Liver (tissue), 3 donors: Measurements from ENCODE around the gene C1QTNF7.

Experiments
- ATF3 ChIP-seq: IDR thresholded peaks from 2 replicates; pipeline ENCODE4 v1.6.1; 2016; ENCODE audit warnings: antibody characterized with exemption
- CTCF ChIP-seq: fragments of 150-350 bp; IDR thresholded peaks from 2 replicates; pipeline ENCODE4 v1.5.1; 2017; ENCODE audit warnings: improper control_type of control experiment, low read depth, low read length; ENCODE audit not compliant: missing input control
- EGR1 ChIP-seq, 2 donors: IDR thresholded peaks; 2 replicates each; pipeline ENCODE4 v1.6.1; 2016 to 2018; ENCODE audit warnings: antibody characterized with exemption in 2 of 2, low read depth in 2 of 2
- FOXA1 ChIP-seq: IDR thresholded peaks from 2 replicates; pipeline ENCODE4 v1.6.1; 2016; ENCODE audit warnings: antibody characterized with exemption
- HNF4G ChIP-seq: IDR thresholded peaks from 2 replicates; pipeline ENCODE4 v1.6.1; 2016; ENCODE audit warnings: antibody characterized with exemption
- JUND ChIP-seq, 2 donors: IDR thresholded peaks; 2 replicates each; pipeline ENCODE4 v1.6.1; 2016; ENCODE audit warnings: antibody characterized with exemption in 2 of 2
- MAX ChIP-seq: IDR thresholded peaks from 2 replicates; pipeline ENCODE4 v1.6.1; 2016; ENCODE audit warnings: antibody characterized with exemption
- NR2F2 ChIP-seq: IDR thresholded peaks from 2 replicates; pipeline ENCODE4 v1.6.1; 2016; ENCODE audit warnings: antibody characterized with exemption
- REST ChIP-seq: IDR thresholded peaks from 2 replicates; pipeline ENCODE4 v1.6.1; 2016; ENCODE audit warnings: antibody characterized with exemption, mild to moderate bottlenecking
- RXRA ChIP-seq, 2 donors: IDR thresholded peaks; 2 replicates each; pipeline ENCODE4 v1.6.1; 2017 to 2018; ENCODE audit warnings: antibody characterized with exemption in 2 of 2, mild to moderate bottlenecking in 1 of 2
- SP1 ChIP-seq: IDR thresholded peaks from 2 replicates; pipeline ENCODE4 v1.6.1; 2018; ENCODE audit warnings: antibody characterized with exemption, mild to moderate bottlenecking
- TAF1 ChIP-seq: conservative IDR thresholded peaks from 2 replicates; pipeline ENCODE4 v1.6.1; 2016; ENCODE audit warnings: antibody characterized with exemption, mild to moderate bottlenecking
- YY1 ChIP-seq: IDR thresholded peaks from 2 replicates; pipeline ENCODE4 v1.6.1; 2016; ENCODE audit warnings: antibody characterized with exemption, mild to moderate bottlenecking
- donor health status: healthy.
- donor health status: healthy.

- no peak for TF ChIP-seq CTCF
- TF ChIP-seq EGR1 (IDR thresholded peaks at IDR 0.05; ENCODE audit: low read depth in 2 of 2) = no peak
- TF ChIP-seq ATF3 = no peak
- no peak for TF ChIP-seq REST
- TF ChIP-seq TAF1 = no peak
- TF ChIP-seq JUND (IDR thresholded peaks at IDR 0.05) = no peak
- no peak for TF ChIP-seq SP1
- no peak for TF ChIP-seq RXRA (IDR thresholded peaks at IDR 0.05)
- no peak for TF ChIP-seq MAX
- TF ChIP-seq FOXA1 = no peak
- no peak for TF ChIP-seq YY1
- no peak for TF ChIP-seq HNF4G
- TF ChIP-seq NR2F2 = no peak
Measured at GRCh38 chr4:15489551-15489950, 61.7 kb downstream of the C1QTNF7 start.
